Pancreas (tissue), 10 donors: ENCODE data around the gene TTC36. TPM values are rescaled to one million over a fixed set of nuclear protein-coding genes. Genes with fewer than 3 reads are reported as not detected.

Experiments used
- ATAC-seq, 4 donors: fragments of 200-7000 bp; cut with Tn5 transposase; one replicate each; pipeline versions ENCODE4 v1.8.0 to v1.9.1; 2020; ENCODE audit warnings: mild to moderate bottlenecking in 4 of 4, moderate library complexity in 4 of 4
- DNase-seq, 6 donors: peaks; one replicate each; pipeline ENCODE4 v3.0.0-alpha.2; 2020
- FAIRE-seq: peaks from 2 replicates; lab custom pipeline; 2012; peaks lifted over from hg19 to GRCh38; lab: Jason Lieb, UNC
- H3K27ac ChIP-seq, 4 donors: fragments of 200-600 bp; sonication (generic); 1 replicate in 3 of 4; 2 replicates in 1 of 4; pipeline versions ENCODE4 v1.5.0 to v1.8.0; 2020
- H3K27me3 ChIP-seq, 4 donors: fragments of 200-600 bp; one replicate each; pipeline ENCODE4 v1.8.0; 2021
- H3K36me3 ChIP-seq, 3 donors: fragments of 200-600 bp; sonication (generic) in 1 of 3; one replicate each; pipeline versions ENCODE4 v1.5.0 to v1.8.0; 2020 to 2021
- H3K4me1 ChIP-seq, 3 donors: fragments of 200-600 bp; one replicate each; pipeline ENCODE4 v1.8.0; 2021
- H3K4me3 ChIP-seq, 4 donors: fragments of 200-600 bp; sonication (generic) in 2 of 4; one replicate each; pipeline versions ENCODE4 v1.5.0 to v1.8.0; 2020 to 2021
- H3K9me3 ChIP-seq, 4 donors: fragments of 200-600 bp; one replicate each; pipeline ENCODE4 v1.8.0; 2021
- WGBS, 2 donors: extraction: QIAGEN DNeasy Blood & Tissue Kit; methylation state at CpG; one replicate each; pipeline ENCODE4 v1.1.7; 2013; 5-methylcytosine and 5-hydroxymethylcytosine counted together
- intact Hi-C, 3 donors: fragments of 100-400 bp; cut with DNase I; formaldehyde crosslinking; loops; one replicate each; pipeline versions ENCODE4 v1.11.1 to v1.14.2; 2022
- polyA plus RNA-seq, 2 donors: library from polyadenylated mRNA; stranded (reverse); fragments of 200-250 nt; gene quantifications; one replicate each; pipeline ENCODE4 v1.2.3, GENCODE V29; 2013
- total RNA-seq, 6 donors: library from RNA; stranded (reverse); fragmentation: NEBNext Ultra II Directional in 4 of 6; extraction: Animal tissue kit (Norgen Biotek cat#: 25700) in 4 of 6; gene quantifications; one replicate each; pipeline versions ENCODE4 v1.2.1 to v1.2.4, GENCODE V29; 2021 to 2023
- TF ChIP-seq, protein P1 (sequence below), 4 donors: fragments of 200-600 bp; sonication (generic) in 3 of 4; IDR thresholded peaks; one replicate each; pipeline versions ENCODE4 v1.5.0 to v1.8.0; 2021; ENCODE audit warnings: antibody characterized with exemption in 4 of 4
- donor health status: healthy with polysubstance abuse.
- donor health status: DM: no; HTN: no; CAD: no; lungs with moderate emphysema.
- donor health status: DM: no; HTN: no; CAD: no.
- donor health status: control.
- donor health status: control.
- donor health status: Bipolar disorder and iron deficiency.
- donor health status: DM: yes; HTN: yes; CAD: no.
- donor health status: DM: no; HTN: no; CAD: no.
- donor health status: DM: no; HTN: no; CAD: no.
- donor health status: DM: yes; HTN: yes; CAD: no.

The TTC36 gene
- total and polyA plus RNA-seq, 8 donors, result 0.64 to 0.92 (median 0.75) TPM; not detected in 1

DNA sequence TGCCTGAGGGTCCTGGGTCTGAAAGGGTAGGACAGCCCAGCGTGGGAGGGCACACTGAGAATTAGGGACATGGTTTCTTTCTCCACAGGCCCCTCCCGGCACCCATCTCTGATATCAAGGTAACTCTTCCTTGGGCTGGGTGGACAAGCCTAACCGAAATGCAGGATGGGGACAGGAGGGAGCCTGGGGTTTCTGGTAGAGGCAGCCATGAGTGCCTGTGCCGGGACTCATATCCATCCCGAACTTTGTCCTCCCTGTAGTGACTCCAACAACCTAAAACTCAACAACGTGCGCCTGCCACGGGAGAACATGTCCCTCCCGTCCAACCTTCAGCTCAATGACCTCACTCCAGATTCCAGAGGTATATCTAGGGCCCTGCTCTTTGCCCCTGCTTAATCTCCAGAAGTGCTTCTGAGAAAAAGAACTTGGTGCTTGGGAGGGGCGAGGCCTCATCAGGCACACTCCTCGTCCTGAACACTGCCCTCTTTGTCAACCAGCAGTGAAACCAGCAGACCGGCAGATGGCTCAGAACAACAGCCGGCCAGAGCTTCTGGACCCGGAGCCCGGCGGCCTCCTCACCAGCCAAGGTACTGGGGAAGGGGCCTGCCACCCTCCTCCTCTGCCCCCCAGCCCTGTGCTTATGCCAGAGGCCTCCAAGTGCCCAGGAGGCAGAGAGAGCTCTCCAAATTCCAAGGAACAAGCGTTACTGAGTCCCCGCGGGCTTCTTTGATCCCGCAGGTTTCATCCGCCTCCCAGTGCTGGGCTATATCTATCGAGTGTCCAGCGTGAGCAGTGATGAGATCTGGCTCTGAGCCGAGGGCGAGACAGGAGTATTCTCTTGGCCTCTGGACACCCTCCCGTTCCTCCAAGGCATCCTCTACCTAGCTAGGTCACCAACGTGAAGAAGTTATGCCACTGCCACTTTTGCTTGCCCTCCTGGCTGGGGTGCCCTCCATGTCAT, 6.8 kb downstream of the TTC36 start:
- H3K9me3 ChIP-seq, result no peaks in the 10 kb centered on the region
- FAIRE-seq (no peak), ATAC-seq (no peak), DNase-seq (no peak)
- H3K36me3 ChIP-seq, result no peaks in the 10 kb centered on the region
- peaks cover 6 to 8% (median 8%) of the 10 kb centered on the region in 3 donors for H3K4me1 ChIP-seq
- H3K27ac ChIP-seq, result no peak overlapping the region
- H3K4me3 ChIP-seq, result no peak overlapping the region
- WGBS, 2 donors, result 77 to 81% methylated on average over 27 of the region's 27 CpGs
- no peaks in the 10 kb centered on the region for H3K27me3 ChIP-seq
- intact Hi-C loops, result no loop called here
- TF ChIP-seq, protein P1, sequence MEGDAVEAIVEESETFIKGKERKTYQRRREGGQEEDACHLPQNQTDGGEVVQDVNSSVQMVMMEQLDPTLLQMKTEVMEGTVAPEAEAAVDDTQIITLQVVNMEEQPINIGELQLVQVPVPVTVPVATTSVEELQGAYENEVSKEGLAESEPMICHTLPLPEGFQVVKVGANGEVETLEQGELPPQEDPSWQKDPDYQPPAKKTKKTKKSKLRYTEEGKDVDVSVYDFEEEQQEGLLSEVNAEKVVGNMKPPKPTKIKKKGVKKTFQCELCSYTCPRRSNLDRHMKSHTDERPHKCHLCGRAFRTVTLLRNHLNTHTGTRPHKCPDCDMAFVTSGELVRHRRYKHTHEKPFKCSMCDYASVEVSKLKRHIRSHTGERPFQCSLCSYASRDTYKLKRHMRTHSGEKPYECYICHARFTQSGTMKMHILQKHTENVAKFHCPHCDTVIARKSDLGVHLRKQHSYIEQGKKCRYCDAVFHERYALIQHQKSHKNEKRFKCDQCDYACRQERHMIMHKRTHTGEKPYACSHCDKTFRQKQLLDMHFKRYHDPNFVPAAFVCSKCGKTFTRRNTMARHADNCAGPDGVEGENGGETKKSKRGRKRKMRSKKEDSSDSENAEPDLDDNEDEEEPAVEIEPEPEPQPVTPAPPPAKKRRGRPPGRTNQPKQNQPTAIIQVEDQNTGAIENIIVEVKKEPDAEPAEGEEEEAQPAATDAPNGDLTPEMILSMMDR (IDR thresholded peaks at IDR 0.05), result no peak

- Histone ChIP-seq H3K4me3 (no peak overlapping the region), H3K27me3 (no peaks in the 10 kb centered on the region), H3K36me3 (no peaks in the 10 kb centered on the region), H3K27ac (no peak overlapping the region), H3K9me3 (no peaks in the 10 kb centered on the region), H3K4me1 (no peaks in the 10 kb centered on the region)
- TF ChIP-seq, protein P1 (IDR thresholded peaks at IDR 0.05), result no peak
- DNase-seq (no peak), FAIRE-seq (no peak), ATAC-seq (no peak)
- intact Hi-C loops, result no loop called here
- 81 to 82% methylated on average over 9 of the region's 9 CpGs for WGBS, 2 donors
These were observed 8.0 kb downstream of the TTC36 start for GRCh38 chr11:118535261-118535660.

DNA sequence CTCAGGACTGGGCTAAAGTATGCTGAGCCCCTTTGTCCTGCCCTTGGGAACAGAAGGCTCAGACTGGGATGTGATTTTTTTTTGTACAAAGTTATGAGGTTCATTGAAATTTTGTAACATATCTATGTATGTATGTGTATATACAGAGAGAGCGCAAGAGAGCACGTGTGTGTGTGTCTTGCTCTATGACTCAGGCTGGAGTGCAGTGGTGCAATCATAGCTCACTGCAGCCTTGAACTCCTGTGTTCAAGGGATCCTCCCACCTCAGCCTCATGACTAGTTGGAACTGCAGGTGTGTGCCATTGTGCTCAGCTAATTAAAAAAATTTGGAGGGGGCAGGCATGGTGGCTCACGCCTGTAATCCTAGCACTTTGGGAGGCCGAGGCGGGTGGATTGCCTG, 9.5 kb downstream of the TTC36 start:
- Histone ChIP-seq H3K9me3 (no peaks in the 10 kb centered on the region), H3K27me3 (no peaks in the 10 kb centered on the region), H3K4me3 (no peak overlapping the region), H3K36me3 (no peaks in the 10 kb centered on the region), H3K27ac (no peak overlapping the region), H3K4me1 (no peaks in the 10 kb centered on the region)
- TF ChIP-seq, protein P1 (IDR thresholded peaks at IDR 0.05), result no peak
- no peak for DNase-seq
- intact Hi-C loops, result no loop called here
- ATAC-seq, result no peak
- WGBS, 2 donors, result 91 to 96% methylated on average over 5 of the region's 5 CpGs
- no peak for FAIRE-seq

- intact Hi-C loops, result no loop called here
- TF ChIP-seq, protein P1 (IDR thresholded peaks at IDR 0.05), result no peak
- Histone ChIP-seq H3K9me3 (no peaks in the 10 kb centered on the region), H3K4me3 (no peak overlapping the region), H3K36me3 (no peaks in the 10 kb centered on the region), H3K4me1 (no peaks in the 10 kb centered on the region), H3K27me3 (no peaks in the 10 kb centered on the region), H3K27ac (no peak overlapping the region)
- DNase-seq, result no peak
- FAIRE-seq, result no peak
- ATAC-seq, result no peak
- WGBS, 2 donors, result 90 to 94% methylated on average over 6 of the region's 6 CpGs
These were observed 10.2 kb downstream of the TTC36 start for GRCh38 chr11:118537409-118537980.
